ENCODE results near the gene NGFR.

DNA sequence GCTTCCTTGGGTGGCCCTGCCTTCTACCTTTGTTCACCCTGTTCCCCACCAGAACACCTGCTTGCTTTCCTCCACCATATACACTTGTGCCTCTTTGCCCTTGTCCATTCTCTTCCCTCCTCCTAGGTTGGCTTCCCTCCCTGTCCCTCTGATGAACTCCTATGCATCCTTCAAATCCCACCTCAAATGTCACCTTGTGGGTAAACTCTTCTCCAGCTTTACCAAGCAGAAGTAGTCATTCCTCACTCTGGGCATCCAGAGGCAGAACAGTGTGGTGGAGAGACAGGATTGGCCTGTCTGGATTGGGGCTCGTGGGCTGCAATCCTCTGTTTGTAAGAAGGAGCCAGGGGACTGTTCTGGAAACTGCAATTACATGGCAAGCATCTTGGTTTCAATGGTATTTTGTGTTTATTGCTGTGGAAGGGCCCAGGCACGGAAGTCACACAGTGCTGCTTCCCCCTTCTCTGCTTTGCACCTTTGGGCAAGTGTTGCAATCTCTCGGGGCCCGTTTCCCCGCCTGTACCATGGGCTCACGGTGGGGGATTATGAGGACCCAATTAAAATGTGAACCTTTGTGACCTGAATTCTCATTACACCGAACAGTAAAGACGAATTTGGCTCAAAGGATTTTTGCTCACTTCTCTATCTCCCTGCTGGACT, 58.7 kb downstream of the NGFR start:
- TF ChIP-seq, protein P1, sequence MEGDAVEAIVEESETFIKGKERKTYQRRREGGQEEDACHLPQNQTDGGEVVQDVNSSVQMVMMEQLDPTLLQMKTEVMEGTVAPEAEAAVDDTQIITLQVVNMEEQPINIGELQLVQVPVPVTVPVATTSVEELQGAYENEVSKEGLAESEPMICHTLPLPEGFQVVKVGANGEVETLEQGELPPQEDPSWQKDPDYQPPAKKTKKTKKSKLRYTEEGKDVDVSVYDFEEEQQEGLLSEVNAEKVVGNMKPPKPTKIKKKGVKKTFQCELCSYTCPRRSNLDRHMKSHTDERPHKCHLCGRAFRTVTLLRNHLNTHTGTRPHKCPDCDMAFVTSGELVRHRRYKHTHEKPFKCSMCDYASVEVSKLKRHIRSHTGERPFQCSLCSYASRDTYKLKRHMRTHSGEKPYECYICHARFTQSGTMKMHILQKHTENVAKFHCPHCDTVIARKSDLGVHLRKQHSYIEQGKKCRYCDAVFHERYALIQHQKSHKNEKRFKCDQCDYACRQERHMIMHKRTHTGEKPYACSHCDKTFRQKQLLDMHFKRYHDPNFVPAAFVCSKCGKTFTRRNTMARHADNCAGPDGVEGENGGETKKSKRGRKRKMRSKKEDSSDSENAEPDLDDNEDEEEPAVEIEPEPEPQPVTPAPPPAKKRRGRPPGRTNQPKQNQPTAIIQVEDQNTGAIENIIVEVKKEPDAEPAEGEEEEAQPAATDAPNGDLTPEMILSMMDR (conservative IDR thresholded peaks at IDR 0.05 in 1 of 2, IDR thresholded peaks at IDR 0.05 in 1 of 2; ENCODE audit: extremely low read depth in 1 of 2, insufficient read depth in 1 of 2, low read depth in 1 of 2, low read length in 2 of 2) = no peak
- no peak for TF ChIP-seq EZH2 (IDR thresholded peaks at IDR 0.05; ENCODE audit: borderline replicate concordance, low read length)
